SK-N-SH treated with all-trans-retinoic acid at 6 μM for 48 hours (cell line): Measurements from ENCODE around the gene CMKLR1.

Experiments used
- ATAC-seq: fragments of 200-7000 bp; cut with Tn5 transposase; 3 replicates; pipeline ENCODE4 v1.9.1; 2020; ENCODE audit warnings: mild to moderate bottlenecking, moderate library complexity
- ARNTL ChIP-seq: fragments of 450-650 bp; formaldehyde crosslinking; IDR thresholded peaks from 2 replicates; pipeline ENCODE4 v1.5.0; 2020; ENCODE audit warnings: low read depth, mild to moderate bottlenecking, moderate library complexity, borderline replicate concordance
- BACH2 ChIP-seq: fragments of 250-450 bp; sonication (Bioruptor Pico); IDR thresholded peaks from 2 replicates; pipeline ENCODE4 v1.9.0; 2021; ENCODE audit warnings: mild to moderate bottlenecking, borderline replicate concordance
- CREB5 ChIP-seq: fragments of 250-450 bp; sonication (Bioruptor Pico); IDR thresholded peaks from 2 replicates; pipeline ENCODE4 v1.5.1; 2020; ENCODE audit warnings: low read depth, mild to moderate bottlenecking, moderate library complexity
- CSDC2 ChIP-seq: fragments of 250-450 bp; sonication (Bioruptor Pico); IDR thresholded peaks from 2 replicates; pipeline ENCODE4 v1.5.0; 2020; ENCODE audit warnings: mild to moderate bottlenecking, moderate library complexity
- CSRNP3 ChIP-seq: fragments of 250-450 bp; sonication (Bioruptor Pico); IDR thresholded peaks from 2 replicates; pipeline ENCODE4 v1.5.1; 2021; ENCODE audit warnings: mild to moderate bottlenecking, moderate library complexity
- ESRRG ChIP-seq: fragments of 250-450 bp; sonication (Bioruptor Pico); IDR thresholded peaks from 2 replicates; pipeline ENCODE4 v1.6.1; 2021; ENCODE audit warnings: mild to moderate bottlenecking
- GLIS3 ChIP-seq: fragments of 250-450 bp; sonication (Bioruptor Pico); IDR thresholded peaks from 2 replicates; pipeline ENCODE4 v1.5.0; 2020; ENCODE audit warnings: mild to moderate bottlenecking, moderate library complexity
- PATZ1 ChIP-seq: fragments of 250-450 bp; sonication (Bioruptor Pico); IDR thresholded peaks from 2 replicates; pipeline ENCODE4 v1.8.0; 2020; ENCODE audit warnings: mild to moderate bottlenecking, moderate library complexity, borderline replicate concordance
- POU6F1 ChIP-seq: fragments of 250-450 bp; sonication (Bioruptor Pico); IDR thresholded peaks from 2 replicates; pipeline ENCODE4 v1.8.0; 2021; ENCODE audit warnings: low read depth, mild to moderate bottlenecking, moderate library complexity, borderline replicate concordance
- PPARA ChIP-seq: fragments of 250-450 bp; sonication (Bioruptor Pico); IDR thresholded peaks from 2 replicates; pipeline ENCODE4 v1.5.0; 2020; ENCODE audit warnings: mild to moderate bottlenecking, borderline replicate concordance
- RARB ChIP-seq: fragments of 250-450 bp; sonication (Bioruptor Pico); IDR thresholded peaks from 2 replicates; pipeline ENCODE4 v1.8.0; 2021; ENCODE audit warnings: mild to moderate bottlenecking, moderate library complexity
- SNAI2 ChIP-seq: fragments of 250-450 bp; sonication (Bioruptor Pico); IDR thresholded peaks from 2 replicates; pipeline ENCODE4 v1.5.0; 2020; ENCODE audit warnings: mild to moderate bottlenecking, moderate library complexity
- TCF4 ChIP-seq: fragments of 250-450 bp; sonication (Bioruptor Pico); IDR thresholded peaks from 2 replicates; pipeline ENCODE4 v1.8.0; 2021; ENCODE audit warnings: mild to moderate bottlenecking, moderate library complexity, borderline replicate concordance
- TOX ChIP-seq: fragments of 250-450 bp; sonication (Bioruptor Pico); IDR thresholded peaks from 2 replicates; pipeline ENCODE4 v1.8.0; 2021; ENCODE audit warnings: mild to moderate bottlenecking, moderate library complexity, borderline replicate concordance
- TSHZ2 ChIP-seq: fragments of 250-450 bp; sonication (Bioruptor Pico); IDR thresholded peaks from 2 replicates; pipeline ENCODE4 v1.5.0; 2020; ENCODE audit warnings: mild to moderate bottlenecking, moderate library complexity
- ZC3H10 ChIP-seq: fragments of 250-450 bp; sonication (Bioruptor Pico); IDR thresholded peaks from 2 replicates; pipeline ENCODE4 v1.5.1; 2021; ENCODE audit warnings: mild to moderate bottlenecking, moderate library complexity
- ZFP3 ChIP-seq: fragments of 250-450 bp; sonication (Bioruptor Pico); IDR thresholded peaks from 2 replicates; pipeline ENCODE4 v1.5.0; 2020; ENCODE audit warnings: mild to moderate bottlenecking, moderate library complexity
- ZFP30 ChIP-seq: fragments of 450-650 bp; formaldehyde crosslinking; IDR thresholded peaks from 2 replicates; pipeline ENCODE4 v1.5.0; 2022; ENCODE audit warnings: mild to moderate bottlenecking, moderate library complexity
- ZNF565 ChIP-seq: fragments of 450-650 bp; formaldehyde crosslinking; conservative IDR thresholded peaks from 2 replicates; pipeline ENCODE4 v1.5.0; 2020; ENCODE audit warnings: low read depth, mild to moderate bottlenecking, moderate library complexity
- ZNF70 ChIP-seq: fragments of 450-650 bp; formaldehyde crosslinking; IDR thresholded peaks from 2 replicates; pipeline ENCODE4 v1.5.0; 2020; ENCODE audit warnings: mild to moderate bottlenecking, moderate library complexity
- ZNF8 ChIP-seq: fragments of 450-650 bp; formaldehyde crosslinking; IDR thresholded peaks from 2 replicates; pipeline ENCODE4 v1.5.0; 2020; ENCODE audit warnings: mild to moderate bottlenecking, moderate library complexity

The CMKLR1 gene

GRCh38 chr12:108255252-108255602 is 83.9 kb downstream of the CMKLR1 start:
- no peak for ATAC-seq

GRCh38 chr12:108254517-108255251 is 84.4 kb downstream of the CMKLR1 start:
- ATAC-seq: no peak
- no peak for TF ChIP-seq PPARA (CRISPR knock-in tag)
- no peak for TF ChIP-seq CSRNP3 (CRISPR knock-in tag)
- no peak for TF ChIP-seq TSHZ2 (CRISPR knock-in tag)
- no peak for TF ChIP-seq SNAI2 (CRISPR knock-in tag)
- no peak for TF ChIP-seq RARB (CRISPR knock-in tag)
- TF ChIP-seq ZC3H10 (CRISPR knock-in tag): no peak
- no peak for TF ChIP-seq ARNTL (CRISPR knock-in tag)
- TF ChIP-seq ZNF565: no peak
- no peak for TF ChIP-seq TOX
- TF ChIP-seq CSDC2 (CRISPR knock-in tag): no peak
- no peak for TF ChIP-seq TCF4 (CRISPR knock-in tag)
- no peak for TF ChIP-seq GLIS3 (CRISPR knock-in tag)
- no peak for TF ChIP-seq ZFP3 (CRISPR knock-in tag)

More at GRCh38 chr12:108255252-108255602, 83.9 kb downstream of the CMKLR1 start:
- TF ChIP-seq ESRRG (CRISPR knock-in tag) (no peak), CSDC2 (CRISPR knock-in tag) (no peak), ZFP30 (CRISPR knock-in tag) (no peak), ZNF565 (no peak), ZNF8 (CRISPR knock-in tag) (no peak), PPARA (CRISPR knock-in tag) (no peak), BACH2 (CRISPR knock-in tag) (no peak)
- TF ChIP-seq, all 23 proteins: peak for 0

GRCh38 chr12:108254030-108254429 is 85.1 kb downstream of the CMKLR1 start:
- no peak for ATAC-seq
- no peak for TF ChIP-seq POU6F1 (CRISPR knock-in tag)
- no peak for TF ChIP-seq TOX
- TF ChIP-seq ZNF70 (CRISPR knock-in tag): no peak
- TF ChIP-seq PATZ1 (CRISPR knock-in tag): no peak
- no peak for TF ChIP-seq GLIS3 (CRISPR knock-in tag)
- TF ChIP-seq CREB5 (CRISPR knock-in tag): no peak
- TF ChIP-seq ZFP30 (CRISPR knock-in tag): no peak
- no peak for TF ChIP-seq ESRRG (CRISPR knock-in tag)
- TF ChIP-seq PPARA (CRISPR knock-in tag): no peak
- no peak for TF ChIP-seq ZC3H10 (CRISPR knock-in tag)
- no peak for TF ChIP-seq SNAI2 (CRISPR knock-in tag)
- TF ChIP-seq ZNF565: no peak
